SH-SY5Y (cell line): Measurements from ENCODE around the gene COPB2.

Experiments
- GATA2 ChIP-seq: IDR thresholded peaks from 2 replicates; pipeline ENCODE4 v1.6.1; 2011; ENCODE audit warnings: mild to moderate bottlenecking, low read depth, low read length
- GATA3 ChIP-seq: IDR thresholded peaks from 2 replicates; pipeline ENCODE4 v1.6.1; 2011; ENCODE audit warnings: low read depth, mild to moderate bottlenecking, low read length, moderate library complexity

COPB2 gene

GRCh38 chr3:139353920-139354556 is 35.4 kb downstream of the COPB2 start:
- TF ChIP-seq GATA3 (no peak), GATA2 (no peak)

- TF ChIP-seq GATA2 (no peak), GATA3 (no peak)
Observed at GRCh38 chr3:139346771-139347170, 42.7 kb downstream of the COPB2 start.

- TF ChIP-seq GATA2: no peak
- no peak for TF ChIP-seq GATA3
Observed at GRCh38 chr3:139343895-139344856, 45.3 kb downstream of the COPB2 start, which contains the start of gene MRPS22. Gene MRPS22, plus strand, starts transcription at chr3:139344020. Its CDS starts 7 bp downstream, at chr3:139344027.

- TF ChIP-seq GATA3 (no peak), GATA2 (no peak)
Observed at GRCh38 chr3:139342054-139342453, 47.4 kb downstream of the COPB2 start.

GRCh38 chr3:139340784-139341183 is 48.7 kb downstream of the COPB2 start:
- TF ChIP-seq GATA3: no peak
- TF ChIP-seq GATA2: no peak

- TF ChIP-seq GATA3: no peak
- TF ChIP-seq GATA2: 0 out of 2 replicates have a peak, but pooled peaks have one; percentile 9
Observed at GRCh38 chr3:139339219-139339906, 50.1 kb downstream of the COPB2 start.

- TF ChIP-seq GATA3 (no peak), GATA2 (no peak)
Observed at GRCh38 chr3:139338405-139338804, 51.0 kb downstream of the COPB2 start.

- TF ChIP-seq GATA3: no peak
- TF ChIP-seq GATA2: no peak
Observed at GRCh38 chr3:139332092-139332491, 57.4 kb downstream of the COPB2 start.

- TF ChIP-seq GATA3: no peak
- no peak for TF ChIP-seq GATA2
Observed at GRCh38 chr3:139329364-139329850, 60.0 kb downstream of the COPB2 start.

GRCh38 chr3:139328356-139328755 is 61.1 kb downstream of the COPB2 start:
- TF ChIP-seq GATA2: no peak
- no peak for TF ChIP-seq GATA3

- TF ChIP-seq GATA3: no peak
- no peak for TF ChIP-seq GATA2
Observed at GRCh38 chr3:139327861-139328260, 61.6 kb downstream of the COPB2 start.

GRCh38 chr3:139327231-139327630 is 62.2 kb downstream of the COPB2 start:
- no peak for TF ChIP-seq GATA3
- TF ChIP-seq GATA2: no peak

- TF ChIP-seq GATA2 (no peak), GATA3 (no peak)
Observed at GRCh38 chr3:139326707-139327106, 62.7 kb downstream of the COPB2 start.

- TF ChIP-seq GATA3 (no peak), GATA2 (no peak)
Observed at GRCh38 chr3:139326131-139326530, 63.3 kb downstream of the COPB2 start.

GRCh38 chr3:139325551-139325950 is 63.9 kb downstream of the COPB2 start:
- TF ChIP-seq GATA2 (no peak), GATA3 (no peak)
